Choroid plexus epithelial cell (primary cell): ENCODE results near the gene SLC6A16.
A peak's percentile ranks its signal among the peaks of the same experiment; 100 is the strongest.

Experiments used
- DNase-seq: peaks from one replicate; pipeline ENCODE4 v3.0.0-alpha.2; 2010; ENCODE audit warnings: low read depth
- H3K4me3 ChIP-seq: 2 replicates; pipeline ENCODE4 v1.5.1; 2011; ENCODE audit warnings: low read depth, mild to moderate bottlenecking, control low read depth, low read length, moderate library complexity
- TF ChIP-seq, protein P1 (sequence below): conservative IDR thresholded peaks from 2 replicates; pipeline ENCODE4 v1.5.1; 2011; ENCODE audit warnings: low read depth, mild to moderate bottlenecking, control low read depth, inconsistent platforms, low read length, moderate library complexity

The SLC6A16 gene

DNA sequence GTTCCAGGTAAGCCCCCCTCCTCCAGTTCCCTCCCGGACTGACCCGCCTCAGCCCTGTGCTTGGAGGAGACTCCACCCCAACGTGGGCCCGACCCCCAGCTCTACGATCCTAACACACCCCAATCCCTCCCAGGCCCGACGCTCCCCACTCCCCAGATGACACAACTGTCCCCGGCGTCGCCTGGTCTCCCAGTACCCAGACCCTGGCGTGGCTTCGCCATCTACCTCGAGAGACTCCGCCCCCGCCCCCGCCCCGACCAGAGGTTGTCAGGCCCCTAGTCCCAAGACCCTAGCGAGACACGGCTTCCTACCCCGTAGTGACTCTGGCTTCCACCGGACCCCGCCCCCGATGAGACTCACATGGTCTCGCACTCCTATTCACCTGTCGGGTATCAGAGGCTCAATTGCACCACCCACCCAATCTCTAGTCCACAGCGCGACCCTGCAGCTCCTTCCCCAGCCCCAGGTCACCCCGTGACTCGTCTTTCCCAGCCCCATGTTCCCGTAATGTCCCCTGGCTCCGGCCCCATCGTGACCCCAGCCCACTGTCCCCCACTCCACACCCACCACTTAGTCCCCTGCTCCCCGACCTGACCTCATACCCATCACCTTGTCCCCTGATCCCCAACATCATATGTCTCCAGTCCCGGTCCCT is 13.2 kb upstream of the SLC6A16 start:
- TF ChIP-seq, protein P1, sequence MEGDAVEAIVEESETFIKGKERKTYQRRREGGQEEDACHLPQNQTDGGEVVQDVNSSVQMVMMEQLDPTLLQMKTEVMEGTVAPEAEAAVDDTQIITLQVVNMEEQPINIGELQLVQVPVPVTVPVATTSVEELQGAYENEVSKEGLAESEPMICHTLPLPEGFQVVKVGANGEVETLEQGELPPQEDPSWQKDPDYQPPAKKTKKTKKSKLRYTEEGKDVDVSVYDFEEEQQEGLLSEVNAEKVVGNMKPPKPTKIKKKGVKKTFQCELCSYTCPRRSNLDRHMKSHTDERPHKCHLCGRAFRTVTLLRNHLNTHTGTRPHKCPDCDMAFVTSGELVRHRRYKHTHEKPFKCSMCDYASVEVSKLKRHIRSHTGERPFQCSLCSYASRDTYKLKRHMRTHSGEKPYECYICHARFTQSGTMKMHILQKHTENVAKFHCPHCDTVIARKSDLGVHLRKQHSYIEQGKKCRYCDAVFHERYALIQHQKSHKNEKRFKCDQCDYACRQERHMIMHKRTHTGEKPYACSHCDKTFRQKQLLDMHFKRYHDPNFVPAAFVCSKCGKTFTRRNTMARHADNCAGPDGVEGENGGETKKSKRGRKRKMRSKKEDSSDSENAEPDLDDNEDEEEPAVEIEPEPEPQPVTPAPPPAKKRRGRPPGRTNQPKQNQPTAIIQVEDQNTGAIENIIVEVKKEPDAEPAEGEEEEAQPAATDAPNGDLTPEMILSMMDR: no peak
- no peak for DNase-seq

DNA sequence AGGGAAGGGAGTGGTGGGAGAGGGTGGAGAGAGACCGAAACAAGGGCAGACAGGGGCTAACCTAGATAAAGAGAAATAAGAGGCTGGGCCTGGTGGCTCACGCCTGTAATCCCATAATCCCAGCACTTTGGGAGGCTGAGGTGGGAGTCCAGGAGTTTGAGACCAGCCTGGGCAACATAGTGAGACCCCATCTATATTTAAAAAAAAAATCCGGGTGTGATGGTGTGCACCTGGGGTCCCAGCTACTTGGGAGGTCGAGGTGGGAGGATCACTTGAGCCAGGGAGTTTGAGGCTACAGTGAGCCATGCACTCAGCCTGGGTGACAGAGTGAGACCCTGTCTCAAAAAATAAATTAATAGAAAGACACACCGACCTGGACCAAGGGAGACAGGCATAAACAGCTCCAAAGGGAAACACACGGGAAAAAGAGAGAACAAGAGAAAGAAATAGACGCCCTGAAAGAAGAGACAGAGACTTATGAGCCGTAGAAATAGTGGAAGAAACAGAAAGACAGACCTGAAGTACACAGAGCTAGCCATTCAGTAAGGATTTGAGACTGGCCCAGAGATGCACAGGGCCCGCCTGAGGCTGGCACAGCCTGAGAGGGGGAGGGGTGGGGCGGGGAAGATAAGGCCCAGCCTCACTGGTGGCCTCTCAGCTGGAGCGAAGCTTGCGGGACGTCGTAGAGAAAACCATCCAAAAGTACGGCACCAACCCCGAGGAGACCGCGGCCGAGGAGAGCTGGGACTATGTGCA is 12.5 kb upstream of the SLC6A16 start:
- no peak for DNase-seq
- no peak overlapping the region for H3K4me3 ChIP-seq
- TF ChIP-seq, protein P1: no peak

More for the DNA sequence above, 13.2 kb upstream of the SLC6A16 start:
- H3K4me3 ChIP-seq: peak overlapping the region; percentile 50

DNA sequence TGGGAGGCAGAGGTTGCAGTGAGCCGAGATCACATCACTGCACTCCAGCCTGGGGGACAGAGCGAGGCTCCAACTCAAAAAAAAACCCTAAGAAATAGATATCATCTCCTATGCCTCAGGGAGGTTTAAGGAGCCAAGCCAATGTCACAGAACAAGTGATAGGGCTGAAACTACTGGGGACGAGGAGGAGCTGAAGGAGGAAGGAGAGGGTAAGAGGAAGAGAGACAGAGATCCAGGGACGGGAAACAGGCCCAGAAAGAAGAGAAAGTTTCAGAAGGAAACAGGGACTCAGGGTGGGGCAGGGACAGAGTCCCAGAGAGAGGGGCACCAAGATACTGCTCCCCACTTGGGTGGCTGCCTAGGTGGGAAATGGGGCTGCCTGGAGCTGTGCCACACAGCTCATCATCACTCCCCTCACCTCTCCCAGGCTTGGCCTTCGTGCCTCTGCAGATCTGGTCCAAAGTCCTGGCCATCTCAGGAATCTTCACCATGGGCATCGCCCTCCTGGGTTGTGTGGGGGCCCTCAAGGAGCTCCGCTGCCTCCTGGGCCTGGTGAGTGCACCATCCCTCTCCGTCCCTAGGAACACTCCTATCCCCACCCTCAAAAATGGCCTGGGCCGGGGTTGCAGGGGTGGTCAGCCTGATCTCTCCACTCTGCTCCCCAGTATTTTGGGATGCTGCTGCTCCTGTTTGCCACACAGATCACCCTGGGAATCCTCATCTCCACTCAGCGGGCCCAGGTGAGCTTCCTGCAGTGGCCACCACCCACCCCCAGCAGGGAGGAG is 11.7 kb upstream of the SLC6A16 start:
- TF ChIP-seq, protein P1: no peak
- no peak overlapping the region for H3K4me3 ChIP-seq
- DNase-seq: no peak

DNA sequence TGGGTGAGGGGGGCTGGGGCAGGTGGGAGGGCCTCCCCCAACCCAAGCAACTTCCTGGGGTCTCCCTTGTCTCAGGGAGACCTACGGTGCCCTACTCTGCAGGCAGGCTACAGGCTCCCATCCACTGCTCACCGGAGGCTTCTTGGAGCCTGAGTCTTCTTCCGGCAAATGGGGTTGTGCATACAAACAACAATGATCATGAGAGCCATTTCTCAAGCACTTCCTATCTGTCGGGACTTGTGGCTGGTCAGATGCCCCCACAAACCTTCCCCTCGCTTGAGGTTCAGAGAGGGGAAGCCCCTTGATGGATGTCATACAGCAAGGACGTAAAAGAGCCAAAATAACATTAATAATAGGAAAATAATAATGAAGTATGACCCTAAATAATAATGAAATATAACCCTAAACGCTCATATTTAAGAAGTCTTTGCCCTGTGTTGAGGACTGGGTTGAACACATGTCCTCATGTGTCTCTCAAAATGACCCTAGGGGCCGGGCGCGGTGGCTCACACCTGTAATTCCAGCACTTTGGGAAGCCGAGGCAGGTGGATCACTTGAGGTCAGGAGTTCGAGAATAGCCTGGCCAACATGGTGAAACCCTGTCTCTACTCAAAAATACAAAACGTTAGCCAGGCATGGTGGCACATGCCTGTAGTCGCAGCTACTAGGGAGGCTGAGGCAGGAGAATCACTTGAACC is 10.9 kb upstream of the SLC6A16 start:
- H3K4me3 ChIP-seq: no peak overlapping the region
- TF ChIP-seq, protein P1: no peak
- DNase-seq: no peak

DNA sequence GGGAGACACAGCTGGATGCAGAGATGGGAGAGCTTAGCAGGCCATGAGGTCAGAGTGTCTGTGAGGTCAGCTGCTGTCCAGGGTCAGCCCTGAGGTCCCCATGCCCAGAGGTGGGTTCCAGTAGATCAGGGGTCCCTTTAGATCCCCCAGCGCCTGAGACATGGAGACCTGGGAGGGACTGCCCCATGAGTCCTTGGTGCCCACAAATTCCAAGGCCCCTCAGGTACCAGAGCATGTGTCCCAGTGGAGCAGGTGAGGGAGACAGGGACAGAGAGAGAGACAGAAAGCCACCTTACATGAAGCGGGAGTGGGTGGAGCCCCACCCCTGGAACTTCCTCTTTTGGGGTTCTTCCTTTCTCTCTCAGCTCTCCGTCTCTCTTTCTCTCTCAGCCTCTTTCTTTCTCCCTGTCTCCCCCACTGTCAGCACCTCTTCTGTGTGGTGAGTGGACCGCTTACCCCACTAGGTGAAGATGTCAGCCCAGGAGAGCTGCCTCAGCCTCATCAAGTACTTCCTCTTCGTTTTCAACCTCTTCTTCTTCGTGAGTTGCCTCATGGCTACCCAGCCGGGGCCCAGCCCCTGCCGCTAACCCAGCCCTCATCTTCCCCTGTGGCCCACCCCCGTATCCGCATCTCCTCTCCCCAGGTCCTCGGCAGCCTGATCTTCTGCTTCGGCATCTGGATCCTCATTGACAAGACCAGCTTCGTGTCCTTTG is 10.2 kb upstream of the SLC6A16 start, which contains the start of gene CD37:
Gene CD37 (plus strand): TSS at position 336 of the 713 bp plus-strand sequence. CDS start 135 bp downstream, at position 471.
- TF ChIP-seq, protein P1: no peak
- H3K4me3 ChIP-seq: no peak within 1 kb of the TSS
- DNase-seq: no peak

DNA sequence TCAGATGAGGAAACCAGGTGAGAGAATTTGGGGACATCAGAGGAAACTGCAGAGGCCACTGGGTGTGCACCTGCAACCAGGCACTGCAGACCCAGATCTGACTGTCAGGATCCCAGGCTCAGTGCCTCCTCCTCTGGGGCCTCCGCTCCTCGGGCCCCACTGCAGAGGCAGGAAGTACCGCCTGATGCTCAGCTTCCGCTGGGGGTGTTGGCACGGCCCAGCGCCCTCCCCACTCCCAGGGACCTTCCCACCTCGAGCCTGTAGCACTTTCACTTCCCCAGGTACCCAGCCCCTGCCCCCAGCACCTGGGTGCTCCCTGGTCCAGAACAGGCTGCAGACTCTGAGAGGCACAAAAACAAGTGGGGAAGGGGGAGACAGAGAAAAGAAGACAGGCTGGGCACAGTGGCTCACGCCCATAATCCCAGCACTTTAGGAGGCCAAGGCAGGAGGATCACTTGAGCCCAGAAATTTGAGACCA is 8.9 kb upstream of the SLC6A16 start:
- no peak for DNase-seq
- H3K4me3 ChIP-seq: no peak overlapping the region
- TF ChIP-seq, protein P1: no peak
